ENCODE results near the gene RBM33. TPM values are rescaled to one million over a fixed set of nuclear protein-coding genes. Genes with fewer than 3 reads are reported as not detected.
A peak's percentile ranks its signal among the peaks of the same experiment; 100 is the strongest.

The RBM33 gene
- total and polyA plus RNA-seq, 8 donors: 7.5 to 182 (median 60.5) TPM

DNA sequence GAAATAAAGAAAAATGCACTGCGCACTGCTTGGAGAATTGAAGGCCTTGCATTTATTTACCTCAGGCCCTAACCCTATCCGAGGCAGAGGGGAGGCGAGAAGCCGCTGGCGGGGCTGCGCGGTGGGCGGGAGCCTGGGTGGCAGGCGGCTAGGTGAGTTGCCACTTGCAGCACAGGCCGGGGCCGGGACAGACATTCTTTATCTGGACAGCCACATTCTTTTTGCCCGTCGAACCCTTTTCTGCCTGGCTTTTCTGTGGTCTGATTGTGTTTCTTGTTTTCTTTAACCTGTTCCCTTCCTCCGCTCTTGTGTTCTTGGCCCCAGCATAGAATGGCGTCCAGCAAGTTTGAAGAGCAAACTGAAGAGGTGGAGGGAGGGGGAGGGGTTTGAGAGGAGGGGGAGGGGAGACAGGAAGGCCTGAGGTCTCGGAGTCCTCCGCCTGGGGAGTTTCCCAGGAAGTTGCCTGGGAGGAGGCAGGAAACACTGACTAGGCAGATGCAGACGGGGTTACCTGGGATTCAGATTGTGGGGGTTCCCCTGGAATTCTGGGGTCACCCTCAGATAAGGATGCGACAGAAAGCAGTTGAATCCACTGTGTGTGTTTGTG lies 162.7 kb downstream of the RBM33 start:
- WGBS, 5 donors: 39 to 46% (median 41%) methylated on average over 19 of the region's 19 CpGs
- DNase-seq: peak in 1 of 2 donors; percentile 56
- TF ChIP-seq, protein P1, sequence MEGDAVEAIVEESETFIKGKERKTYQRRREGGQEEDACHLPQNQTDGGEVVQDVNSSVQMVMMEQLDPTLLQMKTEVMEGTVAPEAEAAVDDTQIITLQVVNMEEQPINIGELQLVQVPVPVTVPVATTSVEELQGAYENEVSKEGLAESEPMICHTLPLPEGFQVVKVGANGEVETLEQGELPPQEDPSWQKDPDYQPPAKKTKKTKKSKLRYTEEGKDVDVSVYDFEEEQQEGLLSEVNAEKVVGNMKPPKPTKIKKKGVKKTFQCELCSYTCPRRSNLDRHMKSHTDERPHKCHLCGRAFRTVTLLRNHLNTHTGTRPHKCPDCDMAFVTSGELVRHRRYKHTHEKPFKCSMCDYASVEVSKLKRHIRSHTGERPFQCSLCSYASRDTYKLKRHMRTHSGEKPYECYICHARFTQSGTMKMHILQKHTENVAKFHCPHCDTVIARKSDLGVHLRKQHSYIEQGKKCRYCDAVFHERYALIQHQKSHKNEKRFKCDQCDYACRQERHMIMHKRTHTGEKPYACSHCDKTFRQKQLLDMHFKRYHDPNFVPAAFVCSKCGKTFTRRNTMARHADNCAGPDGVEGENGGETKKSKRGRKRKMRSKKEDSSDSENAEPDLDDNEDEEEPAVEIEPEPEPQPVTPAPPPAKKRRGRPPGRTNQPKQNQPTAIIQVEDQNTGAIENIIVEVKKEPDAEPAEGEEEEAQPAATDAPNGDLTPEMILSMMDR (IDR thresholded peaks at IDR 0.05): no peak
- no peak for TF ChIP-seq POLR2AphosphoS5 (IDR thresholded peaks at IDR 0.05)
- TF ChIP-seq EP300 (IDR thresholded peaks at IDR 0.05): no peak
- no peak for TF ChIP-seq POLR2A (IDR thresholded peaks at IDR 0.05)
- H3K27me3 ChIP-seq: peaks cover 40 to 100% (median 94%) of the 10 kb centered on the region in 3 donors
- H3K36me3 ChIP-seq: no peaks in the 10 kb centered on the region
- H3K4me3 ChIP-seq: peak overlapping the region in 1 of 4 donors; percentile 59
- intact Hi-C loops (cut with DNase I; ENCODE audit: low total_unique reads): no loop called here
- no peaks in the 10 kb centered on the region for H3K9me3 ChIP-seq
- H3K27ac ChIP-seq: peak overlapping the region in 3 of 5 donors; percentile 89 to 91 (median 91)
- peaks cover 71 to 96% (median 86%) of the 10 kb centered on the region in 4 donors for H3K4me1 ChIP-seq

DNA sequence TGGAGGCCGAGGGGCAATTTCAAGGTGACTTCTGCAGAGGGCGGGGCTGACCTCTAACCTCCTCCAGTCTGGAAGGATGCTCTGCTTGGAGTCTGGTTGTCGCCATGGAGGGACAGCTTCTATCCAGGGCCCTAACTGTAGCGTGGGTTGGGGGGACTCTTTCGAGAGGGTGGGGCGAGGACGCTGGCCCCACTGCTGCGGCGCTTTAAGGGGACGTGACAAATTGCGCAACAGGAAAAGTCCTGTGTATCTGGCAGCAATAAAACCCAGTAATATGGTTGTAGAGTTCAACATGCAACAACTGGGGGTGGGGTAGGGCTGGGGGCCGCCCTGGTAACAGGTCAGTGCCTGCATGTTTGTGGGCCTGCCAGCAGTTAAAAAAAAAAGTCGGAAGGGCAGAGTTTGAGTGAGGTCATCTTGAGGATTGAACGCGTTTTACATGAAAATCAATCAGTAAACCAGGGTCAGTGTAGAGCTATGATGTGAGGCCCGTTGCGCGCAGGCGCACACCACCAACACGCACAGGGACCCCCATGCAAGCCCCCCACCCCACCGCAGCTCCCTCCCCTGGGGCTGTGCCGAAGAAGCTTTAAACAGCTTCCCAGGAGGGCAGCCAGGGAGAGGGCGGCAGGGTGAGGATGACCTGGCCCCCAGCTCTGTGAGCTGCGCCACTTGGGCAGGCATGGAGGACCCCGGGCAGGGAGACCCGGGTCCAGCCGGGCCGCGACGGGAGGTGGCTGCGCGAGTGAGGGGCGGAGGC lies 163.5 kb downstream of the RBM33 start:
- peaks cover 67 to 98% (median 89%) of the 10 kb centered on the region in 4 donors for H3K4me1 ChIP-seq
- no peaks in the 10 kb centered on the region for H3K9me3 ChIP-seq
- WGBS, 5 donors: 7 to 12% (median 10%) methylated on average over 22 to 33 of the region's 33 CpGs
- intact Hi-C loops (cut with DNase I; ENCODE audit: low total_unique reads): no loop called here
- H3K27me3 ChIP-seq: peaks cover 40 to 100% (median 91%) of the 10 kb centered on the region in 3 donors
- H3K4me3 ChIP-seq: peak overlapping the region; percentile 41 to 59 (median 46)
- peak in 1 of 2 donors; percentile 71 for DNase-seq
- H3K36me3 ChIP-seq: no peaks in the 10 kb centered on the region
- H3K27ac ChIP-seq: peak overlapping the region; percentile 83 to 91 (median 89)
- TF ChIP-seq EP300 (IDR thresholded peaks at IDR 0.05): no peak
- TF ChIP-seq, protein P1 (IDR thresholded peaks at IDR 0.05): no peak
- TF ChIP-seq POLR2A (IDR thresholded peaks at IDR 0.05): no peak
- no peak for TF ChIP-seq POLR2AphosphoS5 (IDR thresholded peaks at IDR 0.05)

GRCh38 chr7:155808549-155809331 lies 164.3 kb downstream of the RBM33 start:
- H3K36me3 ChIP-seq: no peaks in the 10 kb centered on the region
- peak; percentile 67 to 72 for DNase-seq
- 0 to 2% (median 1%) methylated on average over 34 to 64 of the region's 64 CpGs for WGBS, 5 donors
- intact Hi-C loops (cut with DNase I; ENCODE audit: low total_unique reads): no loop called here
- peaks cover 40 to 100% (median 90%) of the 10 kb centered on the region in 3 donors for H3K27me3 ChIP-seq
- H3K4me3 ChIP-seq: peak overlapping the region; percentile 41 to 59 (median 46)
- H3K4me1 ChIP-seq: peaks cover 60 to 90% (median 81%) of the 10 kb centered on the region in 4 donors
- peak overlapping the region; percentile 83 to 91 (median 89) for H3K27ac ChIP-seq
- peak in 1 of 3 donors; percentile 59 for TF ChIP-seq POLR2AphosphoS5 (IDR thresholded peaks at IDR 0.05)
- no peak for TF ChIP-seq POLR2A (IDR thresholded peaks at IDR 0.05)
- H3K9me3 ChIP-seq: no peaks in the 10 kb centered on the region

GRCh38 chr7:155809332-155809946 lies 165.0 kb downstream of the RBM33 start:
- Histone ChIP-seq H3K4me1 (peaks cover 53 to 83% (median 74%) of the 10 kb centered on the region in 4 donors), H3K27me3 (peaks cover 40 to 100% (median 90%) of the 10 kb centered on the region in 3 donors), H3K27ac (peak overlapping the region; percentile 83 to 91 (median 89)), H3K9me3 (no peaks in the 10 kb centered on the region), H3K4me3 (peak overlapping the region; percentile 41 to 59 (median 46)), H3K36me3 (no peaks in the 10 kb centered on the region)
- TF ChIP-seq, protein P1 (IDR thresholded peaks at IDR 0.05): no peak
- TF ChIP-seq POLR2A (IDR thresholded peaks at IDR 0.05) (no peak), EP300 (IDR thresholded peaks at IDR 0.05) (no peak), POLR2AphosphoS5 (IDR thresholded peaks at IDR 0.05) (peak in 2 of 3 donors; percentile 5 to 54)
- intact Hi-C loops (cut with DNase I; ENCODE audit: low total_unique reads): no loop called here
- 1 to 3% (median 1%) methylated on average over 25 to 43 of the region's 43 CpGs for WGBS, 5 donors
- peak; percentile 55 to 62 for DNase-seq
